ENCODE measurements around the gene KDM4D. TPM values are rescaled to one million over a fixed set of nuclear protein-coding genes. Genes with fewer than 3 reads are reported as not detected.

KDM4D gene
- total and polyA plus RNA-seq, 2 of the 8 experiments (the other 6 are each of a cell fraction or from before 2014, with no cell fraction given): 1.5 to 4.5 TPM

DNA sequence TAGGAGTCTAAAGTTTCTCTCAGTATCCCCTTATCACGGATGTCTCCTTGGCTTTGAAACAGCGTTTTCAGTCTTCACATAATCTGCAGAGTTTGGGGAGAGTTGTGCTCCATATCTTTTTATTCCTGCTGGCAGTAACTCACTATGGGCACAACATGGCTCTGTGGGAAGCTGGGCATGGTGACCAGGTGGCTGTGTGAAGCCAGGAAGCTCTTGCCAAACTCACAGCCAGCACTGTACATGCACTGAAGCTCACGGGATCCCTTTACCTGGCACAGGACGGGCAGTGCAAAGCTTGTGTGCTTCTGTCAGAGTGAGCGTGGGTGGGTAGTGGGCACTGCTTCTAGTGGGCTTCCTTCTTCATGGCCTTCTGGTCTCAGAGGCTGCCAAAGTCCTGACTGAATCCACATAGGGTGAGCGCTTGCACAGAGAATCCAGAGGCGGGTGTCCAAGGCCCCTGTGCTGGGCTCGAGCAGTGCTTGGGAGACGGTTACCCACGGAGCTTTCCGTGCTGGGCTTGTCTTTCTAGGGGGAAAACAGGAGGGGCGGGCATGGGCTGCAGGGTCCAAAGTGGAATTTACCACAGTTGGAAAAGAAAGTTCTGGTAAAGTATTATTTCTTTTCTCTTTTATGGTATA is 40.8 kb downstream of the KDM4D start (continued):
- TF ChIP-seq SUZ12 (IDR thresholded peaks at IDR 0.05; ENCODE audit: low read length) (no peak), TBP (IDR thresholded peaks at IDR 0.05; ENCODE audit: low read depth, low read length) (no peak)

Measured in H1 (cell line).